Measurements from ENCODE around the gene CDH4.
"Not testable (repeated sequence)": the region's sequence is repeated elsewhere in the genome, so short reads cannot be mapped to it uniquely, and the experiment has no call there.

CDH4 gene

DNA sequence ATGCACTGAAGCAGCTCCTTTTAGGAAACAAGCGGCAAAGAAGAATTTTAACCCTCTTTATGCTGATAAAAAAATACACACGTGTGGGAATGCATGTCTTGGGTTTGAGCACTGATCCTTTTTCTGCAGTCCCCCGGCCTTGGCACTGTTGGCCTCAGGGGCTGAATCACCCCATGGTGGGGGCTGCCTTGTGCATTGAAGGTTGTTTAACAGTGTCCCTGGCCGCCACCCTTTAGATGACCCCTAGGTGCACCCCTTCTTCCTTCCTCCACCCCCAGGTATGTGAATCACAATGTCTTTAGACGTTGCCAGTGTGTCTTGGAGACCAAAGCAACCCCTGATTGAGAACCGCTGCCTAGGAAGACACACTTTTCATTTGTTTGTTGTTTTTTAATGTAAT, 190.7 kb downstream of the CDH4 start:
- DNase-seq: no peak

DNA sequence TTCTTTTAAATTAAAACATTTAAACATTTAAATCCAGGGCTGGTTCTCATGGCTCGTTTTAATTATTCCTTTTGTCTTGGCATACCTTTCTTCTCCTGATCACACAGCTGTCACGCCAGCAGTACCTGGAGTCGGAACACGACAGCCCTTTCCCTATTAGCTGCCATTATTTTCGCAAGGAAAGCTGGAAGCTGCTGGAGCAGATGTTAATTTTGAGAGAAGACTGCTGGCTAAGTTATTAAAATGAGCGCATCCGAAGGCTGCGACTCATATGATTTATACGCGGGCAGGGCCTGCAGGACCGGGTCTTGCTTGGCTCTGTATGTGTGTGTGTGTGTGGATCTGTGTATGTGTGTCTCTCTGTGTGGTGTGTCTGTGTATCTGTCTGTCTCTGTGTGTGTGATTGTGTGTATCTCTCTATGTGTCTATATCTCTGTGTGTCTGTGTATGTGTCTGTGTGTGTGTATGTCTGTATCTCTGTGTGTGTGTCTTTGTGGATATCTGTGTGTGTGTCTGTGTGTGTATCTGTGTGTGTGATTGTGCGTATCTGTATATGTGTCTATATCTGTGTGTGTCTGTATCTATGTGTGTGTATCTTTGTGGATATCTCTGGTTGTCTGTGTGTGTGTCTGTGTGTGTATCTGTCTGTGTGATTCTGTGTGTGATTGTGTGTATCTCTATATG, 191.5 kb downstream of the CDH4 start:
- DNase-seq: no peak

DNA sequence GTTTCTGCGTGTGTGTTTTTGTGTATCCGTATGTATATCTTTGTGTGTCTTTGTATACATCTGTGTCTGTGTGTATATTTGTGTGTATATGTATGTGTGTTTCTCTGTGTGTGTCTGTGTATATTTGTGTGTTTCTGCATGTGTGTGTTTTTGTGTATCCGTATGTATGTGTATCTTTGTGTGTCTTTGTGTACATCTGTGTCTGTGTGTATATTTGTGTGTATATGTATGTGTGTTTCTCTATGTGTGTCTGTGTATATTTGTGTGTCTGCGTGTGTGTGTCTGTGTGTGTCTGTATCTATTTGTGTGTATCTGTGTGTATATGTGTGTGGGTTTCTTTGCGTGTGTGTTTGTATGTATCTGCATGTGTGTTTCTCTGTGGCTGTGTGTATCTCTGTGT, 192.6 kb downstream of the CDH4 start:
- DNase-seq: no peak

GRCh38 chr20:61445138-61445537, 193.1 kb downstream of the CDH4 start:
- no peak for DNase-seq

DNA sequence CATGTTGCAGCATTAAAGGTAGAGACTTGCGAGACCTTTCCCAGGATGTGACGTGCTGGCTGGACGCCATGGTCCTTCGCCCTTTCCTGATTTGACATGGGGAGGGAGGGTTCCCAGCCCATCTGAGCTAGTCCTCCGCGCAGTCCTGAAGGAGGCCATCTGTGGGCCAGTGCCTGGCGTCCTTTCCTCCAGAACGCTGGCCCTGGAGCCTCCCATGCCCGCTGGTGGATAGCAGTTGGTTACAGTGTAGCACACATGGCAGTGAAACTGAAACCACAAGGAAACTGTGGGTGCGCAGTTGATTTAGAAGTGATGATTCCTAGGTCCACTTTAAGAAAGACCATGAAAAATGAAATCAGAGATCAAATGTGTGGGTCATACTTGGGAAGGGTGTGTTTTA, 193.7 kb downstream of the CDH4 start:
- DNase-seq: no peak

- no peak for DNase-seq
Measured at GRCh38 chr20:61447952-61448351, 195.9 kb downstream of the CDH4 start.

DNA sequence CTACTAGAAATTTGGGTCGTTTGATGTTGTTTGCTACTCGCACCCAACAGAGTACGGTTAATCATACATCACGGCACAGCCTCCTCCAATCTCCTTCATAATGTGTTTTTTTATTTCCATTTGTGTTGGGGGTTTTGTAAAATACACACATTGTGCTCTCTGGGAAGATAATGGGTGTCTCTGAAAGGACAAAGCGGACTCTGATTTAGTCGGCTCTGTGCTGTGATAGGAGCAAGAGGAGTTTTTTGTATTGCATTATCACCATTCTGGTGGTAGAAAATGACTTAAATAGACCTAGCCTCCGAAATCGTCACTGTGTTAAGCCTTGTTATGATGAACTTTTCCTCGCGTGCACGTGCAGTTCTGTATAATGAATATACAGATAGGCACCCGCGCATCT, 196.3 kb downstream of the CDH4 start:
- no peak for DNase-seq

DNA sequence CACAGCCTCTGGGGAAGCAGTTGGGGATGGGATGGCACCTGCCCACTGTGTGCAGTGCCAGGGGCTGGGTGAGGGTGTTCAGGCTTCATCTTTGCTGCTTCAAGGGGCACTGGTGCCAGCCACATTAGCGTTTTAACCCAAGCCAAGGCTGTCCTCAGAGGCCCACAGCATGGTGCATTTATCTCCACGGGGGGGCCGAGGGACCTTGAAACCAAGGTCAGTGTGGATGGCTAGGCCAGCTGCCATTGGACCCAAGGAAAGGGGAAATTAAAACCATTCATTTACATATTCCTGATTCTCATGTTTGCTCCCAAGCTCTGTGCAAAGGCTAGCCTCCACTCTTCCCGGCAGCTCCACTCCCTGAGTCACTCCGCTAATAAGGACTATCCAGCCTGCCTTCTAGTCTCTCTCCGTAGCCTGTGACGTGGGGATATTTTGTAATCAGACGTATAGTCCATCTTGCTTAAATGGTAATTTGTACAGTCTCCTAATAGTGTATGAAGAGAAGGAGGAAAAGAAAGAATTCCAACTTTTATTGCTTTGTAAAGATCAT, 197.1 kb downstream of the CDH4 start:
- no peak for DNase-seq

DNA sequence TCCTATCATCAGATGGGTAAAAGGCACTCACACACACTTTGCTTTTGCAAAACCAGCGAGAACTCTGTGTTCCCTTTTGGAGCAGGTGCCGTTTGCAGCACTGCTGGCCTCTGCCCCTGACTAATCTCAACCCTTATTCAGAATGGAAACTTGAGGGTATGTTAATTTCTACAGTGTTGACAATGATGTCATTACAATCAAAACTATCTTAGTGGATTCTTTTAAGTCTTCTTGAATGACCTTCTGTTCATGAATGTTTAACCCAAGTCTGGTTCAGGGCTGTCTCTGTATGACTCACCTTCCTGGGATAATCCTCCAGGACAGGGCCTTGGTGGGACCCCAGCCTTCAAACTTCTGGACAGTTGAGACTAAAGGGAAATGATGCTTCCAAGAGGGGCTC, 197.9 kb downstream of the CDH4 start:
- DNase-seq: no peak

DNA sequence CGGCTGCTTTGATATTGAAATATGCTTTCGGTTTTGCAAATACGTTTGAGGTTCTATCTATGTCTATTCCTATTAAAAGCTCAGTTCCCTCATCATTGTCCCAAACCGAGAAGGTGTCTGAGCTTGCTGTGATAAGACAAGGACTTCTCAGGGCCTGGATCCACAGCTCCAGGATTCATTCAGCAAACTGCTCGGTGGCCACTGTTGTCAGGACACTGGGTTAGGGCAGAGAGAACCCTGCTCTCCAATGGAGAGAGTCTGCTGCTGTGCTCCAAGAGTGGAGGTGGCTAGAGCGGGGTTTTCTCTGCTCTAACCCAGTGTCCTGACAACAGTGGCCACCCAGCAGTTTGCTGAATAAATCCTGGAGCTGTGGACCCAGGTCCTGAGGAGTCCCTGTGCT, 198.5 kb downstream of the CDH4 start:
- DNase-seq: no peak

GRCh38 chr20:61451009-61451408, 198.9 kb downstream of the CDH4 start:
- no peak for DNase-seq

DNA sequence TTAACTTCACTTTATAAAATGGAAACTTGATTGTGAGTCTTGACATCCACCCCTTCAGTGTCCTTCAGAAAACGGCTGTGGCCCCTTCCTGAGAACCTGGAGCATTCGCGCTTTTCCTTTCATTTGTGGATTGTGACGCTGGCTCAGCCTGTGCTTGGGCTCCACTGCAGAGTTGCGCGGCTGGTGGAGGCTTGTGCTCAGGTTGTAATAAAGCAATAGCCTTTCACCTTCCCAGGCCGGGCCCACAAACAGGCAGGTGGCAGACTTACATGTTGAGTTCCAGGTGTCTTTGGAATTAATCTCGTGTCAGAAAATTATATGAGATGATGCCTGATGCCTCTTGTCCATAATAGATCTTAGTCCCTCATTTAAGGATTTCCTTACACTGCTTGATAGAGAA, 199.9 kb downstream of the CDH4 start:
- no peak for DNase-seq

GRCh38 chr20:61453219-61453618, 201.2 kb downstream of the CDH4 start:
- DNase-seq: no peak

- not testable (repeated sequence) for DNase-seq
Measured at GRCh38 chr20:61453623-61454022, 201.6 kb downstream of the CDH4 start.

DNA sequence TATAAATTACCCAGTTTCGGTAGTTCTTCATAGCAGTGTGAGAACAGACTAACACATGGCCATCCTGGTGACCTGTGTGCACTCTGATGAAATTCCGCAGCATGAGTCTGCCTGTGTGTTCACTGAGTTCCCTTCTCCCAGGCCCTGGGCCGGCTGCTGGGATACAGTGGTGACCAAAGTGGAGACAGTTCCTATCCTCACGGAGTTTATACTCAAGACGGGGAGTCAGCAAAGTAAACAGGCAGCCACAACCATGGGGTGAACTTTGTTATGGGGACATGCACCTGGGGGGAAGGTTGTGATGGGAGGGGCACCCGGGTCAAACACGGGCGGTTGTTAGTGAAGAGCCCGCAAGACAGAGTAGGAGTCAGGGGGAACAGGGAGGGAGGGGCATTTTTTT, 202.0 kb downstream of the CDH4 start:
- no peak for DNase-seq

DNA sequence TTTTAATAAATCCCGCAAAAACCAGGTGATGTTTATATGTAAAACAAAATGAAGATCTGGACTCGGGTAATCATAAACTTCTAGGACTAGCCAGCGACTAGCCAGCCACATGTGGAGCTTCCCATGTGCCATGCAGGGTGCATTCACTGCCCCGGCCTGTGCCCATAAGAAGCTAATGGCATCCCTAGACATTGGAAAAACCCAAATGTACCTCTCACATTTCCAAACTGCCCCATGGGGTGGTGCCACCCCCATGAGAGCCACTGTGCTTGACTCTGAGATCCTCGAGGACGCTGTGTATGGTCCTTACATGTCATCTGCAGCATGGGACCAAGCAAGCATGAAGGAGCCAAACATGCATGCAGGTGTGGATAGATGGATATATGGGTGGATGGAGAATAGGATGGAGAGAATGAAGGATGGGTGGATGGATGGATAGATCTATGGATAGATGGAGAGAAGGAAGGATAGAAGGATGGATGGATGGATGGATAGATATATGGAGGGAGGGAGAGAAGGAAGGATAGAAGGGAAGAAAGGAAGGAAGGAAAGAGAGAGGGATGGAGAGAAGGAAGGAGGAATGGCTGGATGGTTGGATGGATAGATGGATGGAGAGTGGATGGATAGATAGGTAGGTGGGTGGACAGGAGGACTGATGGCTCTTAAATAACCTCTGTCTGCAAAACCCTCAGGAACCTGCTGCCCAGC, 203.6 kb downstream of the CDH4 start:
- no peak for DNase-seq

DNA sequence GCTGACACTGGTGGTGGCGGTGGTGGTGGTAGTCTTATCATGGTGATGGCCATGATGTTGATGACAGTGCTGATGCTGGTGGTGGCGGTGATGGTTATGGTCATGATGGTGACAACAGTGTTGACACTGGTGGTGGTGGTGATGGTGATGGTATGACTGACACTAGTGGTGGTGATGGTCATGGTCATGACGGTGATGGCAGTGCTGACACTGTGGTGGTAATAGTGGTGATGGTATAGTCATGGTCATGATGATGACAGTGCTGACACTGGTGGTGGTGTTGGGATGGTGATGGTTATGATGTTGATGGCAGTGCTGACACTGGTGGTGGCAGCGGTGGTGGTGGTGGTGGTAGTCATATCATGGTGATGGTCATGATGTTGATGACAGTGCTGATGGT, 205.7 kb downstream of the CDH4 start:
- DNase-seq: no peak

DNA sequence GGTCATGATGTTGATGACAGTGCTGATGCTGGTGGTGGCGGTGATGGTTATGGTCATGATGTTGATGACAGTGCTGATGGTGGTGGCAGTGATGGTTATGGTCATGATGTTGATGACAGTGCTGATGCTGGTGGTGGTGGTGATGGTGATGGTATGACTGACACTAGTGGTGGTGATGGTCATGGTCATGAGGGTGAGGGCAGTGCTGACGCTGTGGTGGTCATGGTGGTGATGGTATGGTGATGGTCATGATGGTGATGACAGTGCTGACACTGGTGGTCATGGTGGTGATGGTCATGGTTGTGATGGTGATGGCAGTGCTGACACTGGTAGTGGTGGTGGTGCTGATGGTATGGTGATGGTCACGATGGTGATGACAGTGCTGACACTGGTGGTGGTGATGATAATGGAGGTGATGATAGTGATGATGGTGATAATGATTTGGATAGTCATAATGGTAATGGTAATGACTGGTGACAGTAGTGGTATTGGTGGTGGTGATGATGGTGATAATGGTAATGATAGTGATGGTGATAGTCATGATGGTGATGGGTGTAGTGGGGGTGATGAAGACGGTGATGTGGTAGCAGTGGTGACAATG, 206.2 kb downstream of the CDH4 start:
- DNase-seq: no peak

DNA sequence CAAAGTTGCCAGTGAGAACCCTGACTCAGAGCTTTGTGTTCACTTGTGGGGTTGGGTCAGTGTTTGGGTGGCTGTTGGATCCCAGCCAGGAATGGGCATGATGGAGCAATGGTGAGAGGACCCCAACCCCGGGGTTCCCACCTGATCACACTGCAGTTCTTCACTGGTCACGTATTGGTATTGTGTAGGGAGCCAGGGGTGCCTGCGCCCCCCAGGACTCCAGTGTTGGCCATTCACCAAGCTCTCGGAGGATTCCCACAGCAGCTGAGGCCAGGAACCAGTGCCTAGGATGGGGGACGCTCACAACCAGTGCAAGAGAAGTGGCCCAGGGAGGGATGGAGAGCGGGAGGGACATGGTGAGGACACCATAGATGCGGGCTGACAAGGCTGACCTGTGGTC, 207.2 kb downstream of the CDH4 start:
- no peak for DNase-seq

DNA sequence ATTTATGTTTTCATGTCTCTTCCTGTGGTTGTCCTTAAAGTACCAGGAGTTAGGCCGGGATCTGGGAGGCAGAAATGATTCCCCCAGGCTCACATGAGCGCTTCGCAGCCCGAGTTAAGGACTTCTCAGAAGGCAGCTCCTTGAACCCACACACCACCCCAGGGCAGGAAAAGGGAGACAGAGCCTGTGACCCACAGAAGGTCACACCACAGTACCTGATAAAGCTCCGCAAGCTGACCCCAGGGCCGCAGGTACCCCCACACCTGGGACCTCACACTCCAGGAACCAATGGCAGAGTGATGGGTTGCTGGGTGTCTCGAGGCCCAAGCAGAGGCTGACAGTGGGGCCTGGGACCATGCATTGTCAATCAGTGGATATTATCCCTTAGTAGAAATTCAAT, 207.6 kb downstream of the CDH4 start:
- DNase-seq: no peak

DNA sequence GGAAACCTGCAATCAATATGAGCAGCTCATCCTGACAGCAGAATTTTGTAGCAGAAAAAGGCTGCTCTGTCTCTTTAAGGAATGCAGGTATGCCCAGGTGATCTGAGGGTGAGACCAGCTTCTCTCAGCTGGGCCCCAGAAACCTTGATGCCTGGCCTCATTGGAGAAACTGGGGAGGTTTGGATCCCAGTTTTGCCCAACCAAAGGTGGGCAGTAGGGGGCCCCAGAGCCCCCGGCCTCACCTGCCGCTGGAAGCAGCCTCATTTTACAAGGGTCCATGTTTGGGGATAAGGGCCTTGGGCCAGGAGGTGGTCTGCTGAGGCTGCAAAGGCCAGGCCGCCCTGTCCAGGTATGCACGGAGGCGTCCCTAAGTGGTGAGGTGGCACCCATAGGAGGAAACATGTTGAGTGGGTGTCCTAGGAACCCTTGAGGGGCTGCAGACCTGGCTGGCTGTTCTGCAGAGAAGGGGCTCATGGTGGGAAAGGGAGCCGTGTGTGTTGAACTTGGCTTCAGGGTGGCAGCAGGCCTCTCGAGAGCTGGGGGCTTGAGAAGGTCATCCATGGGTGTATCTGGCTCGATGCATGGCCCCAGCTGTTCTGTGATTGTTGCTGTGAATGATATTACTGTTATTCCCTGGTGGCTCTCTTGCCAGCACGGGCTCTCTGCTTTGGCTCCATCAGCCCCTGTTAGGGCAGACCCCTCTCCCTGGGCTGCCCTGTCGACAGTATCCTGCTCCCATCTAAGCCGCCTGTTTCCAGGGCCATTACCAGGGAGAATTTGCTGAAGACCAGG, 208.4 kb downstream of the CDH4 start:
- no peak for DNase-seq

DNA sequence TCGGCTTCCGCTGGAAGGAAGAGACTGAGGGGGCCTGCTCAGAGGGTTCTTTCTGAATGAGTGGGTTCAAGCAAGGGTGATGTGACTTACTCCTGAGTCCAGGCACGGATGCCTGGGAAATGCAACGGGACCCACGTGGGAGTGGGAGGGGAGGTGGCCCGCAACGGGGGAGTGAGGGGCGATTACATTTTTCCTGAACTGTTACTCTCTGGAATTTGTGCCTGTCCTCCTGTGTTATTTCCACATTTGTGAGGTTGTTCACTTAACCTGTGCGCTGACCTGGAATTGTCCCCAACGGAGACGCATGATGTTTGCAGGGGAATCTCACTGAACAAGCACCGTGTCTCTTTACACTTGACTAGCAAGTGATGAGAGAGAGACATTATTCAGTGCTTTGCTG, 209.4 kb downstream of the CDH4 start:
- no peak for DNase-seq

Data from inflammatory macrophage (primary cell).